Hepatocyte (in vitro differentiated cells): ENCODE data around the gene ZNF628. TPM values are rescaled to one million over a fixed set of nuclear protein-coding genes. Genes with fewer than 3 reads are reported as not detected.

ENCODE experiments used
- DNase-seq: peaks from one replicate; pipeline ENCODE4 v3.0.0-alpha.2; 2016; ENCODE audit warnings: low spot score
- H2AFZ ChIP-seq: fragments of 200-600 bp; sonication (generic); 2 replicates; pipeline ENCODE4 v1.6.0; 2016; ENCODE audit warnings: antibody characterized with exemption, mild to moderate bottlenecking
- H3K27ac ChIP-seq: fragments of 200-600 bp; sonication (generic); 2 replicates; pipeline ENCODE4 v1.5.1; 2016; ENCODE audit warnings: mild to moderate bottlenecking
- H3K27me3 ChIP-seq: fragments of 200-600 bp; sonication (generic); 2 replicates; pipeline ENCODE4 v1.6.1; 2016
- H3K36me3 ChIP-seq: fragments of 200-600 bp; sonication (generic); replicated peaks from 2 replicates; pipeline ENCODE4 v1.5.1; 2016; ENCODE audit warnings: low read depth; ENCODE audit not compliant: insufficient read depth
- H3K4me1 ChIP-seq: fragments of 200-600 bp; sonication (generic); 2 replicates; pipeline ENCODE4 v1.5.1; 2016; ENCODE audit warnings: mild to moderate bottlenecking, moderate library complexity; ENCODE audit not compliant: insufficient read depth
- H3K4me2 ChIP-seq: fragments of 200-600 bp; sonication (generic); 2 replicates; pipeline ENCODE4 v1.6.0; 2016
- H3K4me3 ChIP-seq: fragments of 200-600 bp; sonication (generic); 2 replicates; pipeline ENCODE4 v1.5.1; 2016; ENCODE audit warnings: mild to moderate bottlenecking
- H3K79me2 ChIP-seq: fragments of 200-600 bp; sonication (generic); 2 replicates; pipeline ENCODE4 v1.6.0; 2017; ENCODE audit warnings: mild to moderate bottlenecking
- H3K9me2 ChIP-seq: fragments of 200-600 bp; sonication (generic); replicated peaks from 2 replicates; pipeline ENCODE4 v1.6.0; 2017; ENCODE audit warnings: mild to moderate bottlenecking; ENCODE audit not compliant: insufficient read depth
- H3K9me3 ChIP-seq: fragments of 200-600 bp; sonication (generic); 2 replicates; pipeline ENCODE4 v1.5.1; 2016; ENCODE audit warnings: low read depth, mild to moderate bottlenecking
- H4K20me1 ChIP-seq: fragments of 200-600 bp; sonication (generic); 2 replicates; pipeline ENCODE4 v1.6.0; 2016; ENCODE audit warnings: mild to moderate bottlenecking; ENCODE audit not compliant: insufficient read depth, poor library complexity, severe bottlenecking
- CTCF ChIP-seq: fragments of 200-600 bp; sonication (generic); IDR thresholded peaks from 2 replicates; pipeline ENCODE4 v1.5.1; 2016; ENCODE audit warnings: antibody characterized with exemption, mild to moderate bottlenecking; ENCODE audit not compliant: poor library complexity
- EZH2 ChIP-seq: fragments of 200-600 bp; sonication (generic); IDR thresholded peaks from 2 replicates; pipeline ENCODE4 v1.6.1; 2016; ENCODE audit warnings: antibody characterized with exemption, mild to moderate bottlenecking, borderline replicate concordance
- EZH2phosphoT487 ChIP-seq: fragments of 200-600 bp; sonication (generic); IDR thresholded peaks from one replicate; pipeline ENCODE4 v1.6.1; 2018; ENCODE audit warnings: antibody characterized with exemption, mild to moderate bottlenecking, low read depth, moderate library complexity; ENCODE audit not compliant: unreplicated experiment, severe bottlenecking
- WGBS: methylation state at CpG from one replicate; pipeline ENCODE4 v1.1.6; 2016; ENCODE audit warnings: low lambda C conversion rate; ENCODE audit errors: missing lambda C conversion rate; 5-methylcytosine and 5-hydroxymethylcytosine counted together
- polyA plus RNA-seq: library from polyadenylated mRNA; unstranded; fragments of >200 nt; fragmentation: Nextera tagmentation; extraction: Ambion mirVana; gene quantifications from 2 replicates; pipeline ENCODE4 v1.2.1, GENCODE V29; 2016
- total RNA-seq: library from RNA; depleted of rRNA; stranded (reverse); fragments of >200 nt; gene quantifications from 2 replicates; pipeline ENCODE4 v1.2.3, GENCODE V29; 2014

The ZNF628 gene
- total and polyA plus RNA-seq, 2 experiments from 2014 or later: 1.2 to 4.7 TPM

- WGBS: 91% methylated on average over 13 of the region's 13 CpGs
- Histone ChIP-seq H3K36me3 (no peaks in the 10 kb centered on the region), H3K27ac (no peak overlapping the region), H4K20me1 (no peaks in the 10 kb centered on the region), H3K9me3 (no peaks in the 10 kb centered on the region), H2AFZ (no peak overlapping the region), H3K4me2 (peak overlapping the region; percentile 83), H3K79me2 (peaks cover 18% of the 10 kb centered on the region), H3K4me3 (no peak overlapping the region), H3K9me2 (no peaks in the 10 kb centered on the region), H3K27me3 (no peaks in the 10 kb centered on the region), H3K4me1 (peaks cover 13% of the 10 kb centered on the region)
- TF ChIP-seq CTCF (no peak), EZH2phosphoT487 (no peak), EZH2 (no peak)
- no peak for DNase-seq
Measured at GRCh38 chr19:55477905-55478304, 1.5 kb downstream of the ZNF628 start.

- Histone ChIP-seq H3K36me3 (no peaks in the 10 kb centered on the region), H3K79me2 (peaks cover 18% of the 10 kb centered on the region), H4K20me1 (no peaks in the 10 kb centered on the region), H3K27ac (no peak overlapping the region), H3K9me2 (no peaks in the 10 kb centered on the region), H3K4me1 (peaks cover 13% of the 10 kb centered on the region), H3K4me3 (no peak overlapping the region), H2AFZ (no peak overlapping the region), H3K27me3 (no peaks in the 10 kb centered on the region), H3K9me3 (no peaks in the 10 kb centered on the region), H3K4me2 (peak overlapping the region; percentile 83)
- no peak for TF ChIP-seq EZH2
- no peak for TF ChIP-seq EZH2phosphoT487
- no peak for TF ChIP-seq CTCF
- 97% methylated on average over 10 of the region's 12 CpGs for whole genome bisulfite sequencing
- no peak for DNase-seq
Measured at GRCh38 chr19:55478364-55478763, 1.9 kb downstream of the ZNF628 start.

GRCh38 chr19:55479045-55479444 lies 2.6 kb downstream of the ZNF628 start:
- 91% methylated on average over 17 of the region's 17 CpGs for whole genome bisulfite sequencing
- no peaks in the 10 kb centered on the region for H3K27me3 ChIP-seq
- no peaks in the 10 kb centered on the region for H4K20me1 ChIP-seq

More at GRCh38 chr19:55479045-55479444, 2.6 kb downstream of the ZNF628 start:
- H3K79me2 ChIP-seq: peaks cover 20% of the 10 kb centered on the region
- H3K36me3 ChIP-seq: no peaks in the 10 kb centered on the region
- H3K27ac ChIP-seq: no peak overlapping the region
- H3K9me2 ChIP-seq: no peaks in the 10 kb centered on the region
- no peak for DNase-seq
- H3K9me3 ChIP-seq: no peaks in the 10 kb centered on the region
- no peak overlapping the region for H3K4me3 ChIP-seq
- peaks cover 13% of the 10 kb centered on the region for H3K4me1 ChIP-seq
- H3K4me2 ChIP-seq: no peak overlapping the region
- no peak for TF ChIP-seq CTCF
- no peak for TF ChIP-seq EZH2phosphoT487
- TF ChIP-seq EZH2: no peak
- H2AFZ ChIP-seq: no peak overlapping the region
